Stimulated activated CD8-positive, alpha-beta memory T cell treated with anti-CD3 and anti-CD28 coated beads, Interleukin-4, amount 100 ng/mL, for 4 hours (primary cell): ENCODE measurements around the gene MS4A7.

Source experiments
- DNase-seq, 2 donors: peaks; one replicate each; pipeline ENCODE4 v3.0.0-alpha.2; 2020; ENCODE audit warnings: low read depth in 2 of 2, low spot score in 1 of 2

MS4A7 gene

GRCh38 chr11:60370811-60371298, 7.5 kb upstream of the MS4A7 start:
- no peak for DNase-seq

DNA sequence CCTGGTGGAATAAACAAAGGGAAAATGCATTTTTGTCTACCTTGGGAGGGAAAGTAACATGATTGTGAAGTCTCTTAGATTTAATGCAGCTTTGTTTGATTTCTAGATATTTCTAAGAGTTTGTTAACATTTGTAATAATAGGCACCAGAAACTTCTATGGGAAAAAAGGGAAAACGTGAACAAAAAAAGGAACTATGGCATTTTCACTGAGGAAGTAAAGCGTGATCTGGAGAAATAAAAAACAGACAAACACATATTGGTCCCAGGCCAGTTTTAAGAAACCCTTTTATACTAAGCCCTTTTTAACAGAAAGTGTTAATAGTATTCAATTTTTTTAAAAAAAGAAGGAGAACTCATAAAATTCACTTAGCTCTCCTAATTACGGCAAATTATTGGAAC, 6.9 kb upstream of the MS4A7 start:
- DNase-seq: no peak

DNA sequence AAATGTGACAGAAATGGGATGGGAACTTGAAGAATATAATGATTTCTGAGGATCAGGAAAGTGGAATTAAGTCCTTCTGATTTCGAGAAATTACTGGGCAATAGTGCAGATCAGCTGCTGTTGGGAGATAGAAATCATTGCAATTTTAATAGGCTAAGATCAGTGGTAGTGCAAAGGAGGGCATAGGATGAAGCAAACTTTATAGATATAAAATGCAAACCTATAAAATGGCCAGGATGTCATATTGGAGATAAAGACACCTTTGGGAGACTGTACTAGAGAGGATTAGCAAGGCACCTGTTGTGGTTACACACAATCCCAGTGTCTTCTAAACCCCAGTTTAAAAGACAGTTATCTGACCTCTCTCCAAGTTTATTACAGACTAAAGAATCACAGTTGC, 6.5 kb upstream of the MS4A7 start:
- no peak for DNase-seq

GRCh38 chr11:60372767-60373166, 5.6 kb upstream of the MS4A7 start:
- DNase-seq: no peak

DNA sequence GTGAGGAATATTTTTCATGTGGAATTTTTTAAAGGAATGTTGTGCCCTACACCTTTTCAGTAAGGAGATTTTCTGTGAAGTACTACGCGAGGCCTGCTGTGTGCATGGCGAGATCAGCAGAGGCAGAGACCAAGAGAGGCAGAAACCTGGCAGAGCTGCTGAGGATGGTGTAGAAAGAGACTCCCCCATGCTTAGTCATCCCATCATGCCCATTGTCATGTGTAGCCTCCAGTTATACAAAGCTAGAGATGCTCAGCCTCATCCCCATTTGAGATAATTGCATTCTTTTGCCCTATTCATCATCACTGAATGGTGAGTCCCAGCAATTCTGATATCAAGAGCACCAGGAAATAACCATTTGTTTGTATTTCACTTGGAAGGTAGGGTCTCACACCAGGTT, 3.0 kb upstream of the MS4A7 start:
- no peak for DNase-seq

GRCh38 chr11:60376601-60377000, 1.7 kb upstream of the MS4A7 start:
- DNase-seq: no peak

DNA sequence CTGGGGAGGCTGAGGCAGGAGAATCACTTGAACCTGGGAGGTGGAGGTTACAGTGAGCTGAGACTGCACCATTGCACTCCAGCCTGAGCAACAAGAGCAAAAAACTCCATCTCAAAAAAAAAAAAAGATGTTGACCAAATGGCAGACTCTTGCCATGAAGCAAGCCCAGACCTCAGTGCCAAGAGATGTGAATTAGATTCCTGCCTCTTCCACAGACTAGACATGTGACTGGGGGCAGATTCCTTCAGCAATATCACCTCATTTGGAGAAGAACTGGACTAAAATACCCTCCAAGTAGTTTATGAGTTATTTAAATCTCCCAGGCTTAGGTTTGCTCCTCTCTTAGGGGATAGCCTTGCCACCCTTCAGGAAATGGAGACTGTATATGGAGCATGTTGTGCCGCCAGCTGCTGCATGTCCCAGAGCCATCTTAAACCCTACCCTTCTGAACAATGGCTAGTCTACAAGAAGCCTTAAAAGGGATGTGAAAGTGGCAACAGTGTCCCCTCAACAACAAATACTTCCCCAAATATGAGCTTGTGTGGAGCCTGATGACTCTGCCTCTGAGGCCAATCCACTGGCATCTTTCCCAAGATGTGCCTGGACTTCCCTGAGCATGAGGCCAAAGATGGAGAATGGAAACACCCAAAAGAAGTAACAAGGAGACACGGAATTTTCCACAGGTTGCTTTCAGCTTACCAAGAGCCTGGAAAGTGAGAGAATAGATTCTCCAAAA, 763 bp upstream of the MS4A7 start:
- no peak for DNase-seq

DNA sequence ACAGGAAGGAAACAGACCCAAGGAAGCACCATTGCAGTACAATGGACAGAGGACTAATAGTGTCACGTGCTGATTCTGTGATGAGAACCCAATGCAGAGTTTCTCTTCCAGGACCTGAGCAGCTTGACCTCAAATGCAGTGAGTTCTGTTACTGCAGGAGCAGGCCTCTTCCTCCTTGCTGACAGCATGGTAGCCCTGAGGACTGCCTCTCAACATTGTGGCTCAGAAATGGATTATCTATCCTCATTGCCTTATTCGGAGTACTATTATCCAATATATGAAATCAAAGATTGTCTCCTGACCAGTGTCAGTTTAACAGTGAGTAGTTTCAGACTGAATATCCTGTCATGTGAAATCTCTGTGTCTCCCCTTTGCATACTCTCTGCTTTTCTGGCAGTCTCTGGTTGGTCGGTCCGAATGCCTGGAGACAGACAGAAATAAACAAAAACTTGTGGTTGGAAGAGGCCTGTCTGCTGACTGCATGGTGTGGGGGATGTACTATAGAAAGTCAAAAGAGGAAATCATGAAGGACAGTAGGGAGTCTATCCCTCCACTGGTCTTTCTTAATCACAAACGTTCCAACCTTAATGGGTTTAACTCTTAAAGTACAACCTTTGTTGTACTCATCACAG, 11.1 kb downstream of the MS4A7 start:
- no peak for DNase-seq

DNA sequence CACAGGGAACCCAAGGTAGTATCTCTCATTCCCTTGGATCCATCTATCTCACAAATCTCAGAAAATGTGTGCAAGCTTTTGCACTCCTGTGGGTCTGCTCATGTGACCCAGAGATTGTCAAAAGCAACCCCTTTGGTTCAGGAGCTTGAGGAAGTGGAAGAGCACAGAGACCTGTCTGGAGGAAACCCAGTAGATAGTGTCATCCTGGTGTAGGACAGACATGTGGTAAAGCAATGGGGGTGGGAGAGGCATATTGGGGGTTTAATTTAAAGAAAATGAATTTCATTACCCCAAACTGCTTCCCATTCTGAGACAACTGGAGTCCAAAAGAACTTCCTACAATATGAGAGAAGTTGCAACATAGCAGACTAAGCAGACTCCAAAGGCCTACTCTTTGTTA, 12.1 kb downstream of the MS4A7 start:
- no peak for DNase-seq

DNA sequence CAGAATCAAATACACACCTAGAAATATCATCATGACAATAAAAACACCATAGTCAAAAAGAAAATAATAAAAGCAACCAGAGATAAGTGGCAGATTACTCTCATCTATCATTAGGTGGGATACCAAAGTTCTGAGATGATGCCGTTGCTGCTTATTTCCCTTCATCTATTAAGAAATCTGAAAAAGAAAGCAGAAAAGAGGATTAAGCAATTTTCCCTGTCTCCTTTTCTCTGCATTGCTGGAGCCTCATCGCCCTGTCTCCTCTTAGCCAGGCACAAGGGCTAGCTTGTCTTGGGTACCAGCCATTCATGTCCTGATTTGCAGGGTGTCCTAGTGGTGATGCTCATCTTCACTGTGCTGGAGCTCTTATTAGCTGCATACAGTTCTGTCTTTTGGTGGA, 14.0 kb downstream of the MS4A7 start:
- DNase-seq: no peak

GRCh38 chr11:60393016-60393415, 14.7 kb downstream of the MS4A7 start:
- no peak for DNase-seq

- no peak for DNase-seq
These were observed 16.5 kb downstream of the MS4A7 start for GRCh38 chr11:60394666-60395380.

DNA sequence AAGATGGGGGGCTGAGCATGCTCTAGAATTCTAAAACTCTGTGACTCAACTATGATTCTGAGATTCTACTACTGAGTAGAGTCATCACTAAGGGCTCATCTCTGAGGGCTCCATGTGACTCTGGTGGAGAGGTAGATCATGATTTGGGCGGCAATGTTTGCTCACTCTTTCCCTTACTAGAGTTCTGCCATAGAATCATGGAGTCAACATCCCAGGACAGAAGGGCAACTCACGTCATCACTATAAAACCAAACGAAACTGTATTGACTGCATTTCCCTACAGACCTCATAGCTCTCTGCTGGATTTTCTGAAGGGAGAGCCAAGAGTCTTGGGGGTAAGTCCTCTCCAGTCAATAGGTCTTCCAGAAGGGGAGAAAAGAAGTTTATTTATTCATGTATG, 18.1 kb downstream of the MS4A7 start, which contains the start of gene MS4A14:
Gene MS4A14, plus strand, starts transcription at position 78 of the 400 bp plus-strand sequence. Its CDS starts 120 bp downstream, at position 198.
- DNase-seq: no peak

- DNase-seq: no peak
These were observed 18.5 kb downstream of the MS4A7 start for GRCh38 chr11:60396799-60397198.

GRCh38 chr11:60420015-60420414, 41.7 kb downstream of the MS4A7 start:
- no peak for DNase-seq

- no peak for DNase-seq
These were observed 44.3 kb downstream of the MS4A7 start for GRCh38 chr11:60422609-60423008.

DNA sequence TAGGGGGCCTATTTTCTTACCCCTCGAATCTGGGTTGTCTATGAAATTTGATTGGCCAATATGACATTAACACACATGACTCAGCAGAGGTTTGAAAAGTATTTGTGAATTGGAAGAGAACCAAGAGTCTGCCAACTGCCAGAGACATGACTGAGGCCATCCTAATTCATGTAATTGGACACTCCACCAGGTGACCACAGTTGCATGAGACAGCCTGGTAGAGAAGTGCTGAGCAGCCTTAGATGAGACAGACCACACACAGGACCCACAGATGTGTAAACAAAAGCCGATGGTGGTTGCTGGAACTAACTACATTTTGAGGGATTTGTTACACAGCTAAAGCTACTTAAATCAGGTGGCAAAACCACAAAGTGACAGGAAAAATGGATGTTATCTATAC, 50.2 kb downstream of the MS4A7 start:
- DNase-seq: no peak

GRCh38 chr11:60429272-60429671, 50.9 kb downstream of the MS4A7 start, which contains the start of gene MS4A5:
Gene MS4A5 (plus strand): TSS chr11:60429572. CDS start chr11:60429675, 103 bp downstream.
- DNase-seq: no peak

DNA sequence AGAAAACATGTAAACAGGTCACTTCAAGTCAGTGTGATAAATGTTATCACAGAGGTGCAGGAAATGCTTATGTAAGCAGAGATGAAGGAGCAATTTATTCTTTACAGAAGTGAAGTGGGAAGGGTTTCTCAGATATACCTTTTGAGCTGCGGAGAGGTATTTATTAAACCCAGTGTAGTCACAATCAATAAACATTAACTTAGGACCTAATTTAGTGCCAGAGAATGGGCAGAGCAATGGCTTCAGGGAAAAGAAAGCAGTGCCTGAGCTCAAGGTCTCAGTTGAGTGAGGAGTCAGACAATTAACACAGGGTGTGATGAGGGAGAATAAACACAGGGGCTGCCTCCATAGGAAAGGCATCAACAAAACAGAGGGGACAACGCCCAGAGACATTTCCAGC, 52.9 kb downstream of the MS4A7 start:
- no peak for DNase-seq

DNA sequence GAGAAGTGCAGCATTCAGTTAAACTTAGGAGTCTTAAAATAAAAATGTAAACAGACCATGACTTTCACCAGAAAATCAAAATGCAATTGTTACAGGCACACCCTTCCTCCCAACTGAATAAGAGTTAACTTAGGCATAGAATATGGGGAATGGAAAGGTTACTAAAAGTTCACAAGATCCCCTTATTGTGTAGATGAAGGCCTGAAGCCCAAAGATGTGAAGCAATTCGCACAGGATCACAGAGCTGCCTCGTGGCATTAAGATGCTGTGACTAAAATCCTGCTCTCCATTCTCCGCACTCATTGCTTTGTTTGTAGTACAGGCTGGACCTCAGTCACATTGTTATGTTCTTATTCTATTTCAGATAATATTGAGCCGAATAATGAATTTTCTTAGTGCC, 55.1 kb downstream of the MS4A7 start:
- no peak for DNase-seq
